H1 (cell line): ENCODE data around the gene OR51V1.

Experiments used
- EP300 ChIP-seq, 2 experiments: IDR thresholded peaks; 1 replicate in 1 of 2; 2 replicates in 1 of 2; pipeline ENCODE4 v1.6.1; 2011 to 2012; ENCODE audit warnings: low read depth in 2 of 2, low read length in 2 of 2, mild to moderate bottlenecking in 2 of 2, borderline replicate concordance in 1 of 2, inconsistent platforms in 1 of 2, moderate library complexity in 1 of 2
- EZH2 ChIP-seq: fragments of 200-600 bp; sonication (generic); IDR thresholded peaks from 2 replicates; pipeline ENCODE4 v1.7.1; 2012; ENCODE audit warnings: low read depth, mild to moderate bottlenecking, moderate library complexity, low read length, inconsistent platforms; ENCODE audit not compliant: severe bottlenecking
- GABPA ChIP-seq: IDR thresholded peaks from 2 replicates; pipeline ENCODE4 v1.6.1; 2011; ENCODE audit warnings: mild to moderate bottlenecking, low read length, moderate library complexity, borderline replicate concordance; ENCODE audit not compliant: insufficient read depth
- HDAC6 ChIP-seq: IDR thresholded peaks from one replicate; pipeline ENCODE4 v1.7.1; 2012; ENCODE audit warnings: low read depth, mild to moderate bottlenecking, inconsistent platforms, low read length, moderate library complexity
- JUND ChIP-seq: IDR thresholded peaks from 2 replicates; pipeline ENCODE4 v1.6.1; 2011; ENCODE audit warnings: mild to moderate bottlenecking, improper control_type of control experiment, low read length
- MAFK ChIP-seq: IDR thresholded peaks from 2 replicates; pipeline ENCODE4 v1.6.1; 2012; ENCODE audit warnings: low read depth, mild to moderate bottlenecking, improper control_type of control experiment, low read length
- NRF1 ChIP-seq: IDR thresholded peaks from 2 replicates; pipeline ENCODE4 v1.6.1; 2011; ENCODE audit warnings: mild to moderate bottlenecking, low read depth, low read length, improper control_type of control experiment
- TBP ChIP-seq: IDR thresholded peaks from 2 replicates; pipeline ENCODE4 v1.6.1; 2011; ENCODE audit warnings: low read depth, low read length, improper control_type of control experiment
- TF ChIP-seq, protein P1 (sequence below): IDR thresholded peaks from 2 replicates; pipeline ENCODE4 v1.6.1; 2012; ENCODE audit warnings: inconsistent platforms

DNA sequence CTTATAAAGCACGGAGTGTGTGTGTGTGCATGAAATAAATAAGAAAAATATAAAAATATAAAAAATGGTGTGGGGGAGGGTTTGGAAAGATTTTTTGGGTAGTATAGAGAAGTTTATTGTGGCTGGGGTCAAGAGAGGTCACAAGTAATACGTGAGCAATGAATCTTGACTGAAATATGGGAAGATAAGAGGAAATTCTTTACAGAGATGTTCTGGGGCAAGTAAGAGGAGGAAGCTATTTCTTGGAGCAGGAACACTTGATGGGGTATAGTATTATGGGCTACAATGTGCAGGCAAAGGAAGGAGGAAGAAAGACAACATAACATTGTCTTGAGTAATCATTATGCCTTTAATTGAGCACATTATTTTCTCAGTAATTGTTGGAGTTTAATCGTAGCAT, 31.7 kb upstream of the OR51V1 start:
- no peak for TF ChIP-seq TBP
- TF ChIP-seq EZH2 = no peak
- no peak for TF ChIP-seq MAFK
- TF ChIP-seq, protein P1, sequence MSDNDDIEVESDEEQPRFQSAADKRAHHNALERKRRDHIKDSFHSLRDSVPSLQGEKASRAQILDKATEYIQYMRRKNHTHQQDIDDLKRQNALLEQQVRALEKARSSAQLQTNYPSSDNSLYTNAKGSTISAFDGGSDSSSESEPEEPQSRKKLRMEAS = no peak
- no peak for TF ChIP-seq GABPA
- no peak for TF ChIP-seq NRF1
- no peak for TF ChIP-seq EP300 (IDR thresholded peaks at IDR 0.05; ENCODE audit: borderline replicate concordance in 1 of 2, low read depth in 2 of 2, low read length in 2 of 2)
- TF ChIP-seq HDAC6 = no peak
- no peak for TF ChIP-seq JUND
